ENCODE measurements around the gene POLR2H.

GRCh38 chr3:184375747-184376461, 14.4 kb downstream of the POLR2H start:
- TF ChIP-seq GATA3 (IDR thresholded peaks at IDR 0.05; ENCODE audit: low read depth, low read length) (no peak), GATA2 (IDR thresholded peaks at IDR 0.05; ENCODE audit: low read depth, low read length) (no peak)
